ENCODE data around the gene TMEM221.

The TMEM221 gene

DNA sequence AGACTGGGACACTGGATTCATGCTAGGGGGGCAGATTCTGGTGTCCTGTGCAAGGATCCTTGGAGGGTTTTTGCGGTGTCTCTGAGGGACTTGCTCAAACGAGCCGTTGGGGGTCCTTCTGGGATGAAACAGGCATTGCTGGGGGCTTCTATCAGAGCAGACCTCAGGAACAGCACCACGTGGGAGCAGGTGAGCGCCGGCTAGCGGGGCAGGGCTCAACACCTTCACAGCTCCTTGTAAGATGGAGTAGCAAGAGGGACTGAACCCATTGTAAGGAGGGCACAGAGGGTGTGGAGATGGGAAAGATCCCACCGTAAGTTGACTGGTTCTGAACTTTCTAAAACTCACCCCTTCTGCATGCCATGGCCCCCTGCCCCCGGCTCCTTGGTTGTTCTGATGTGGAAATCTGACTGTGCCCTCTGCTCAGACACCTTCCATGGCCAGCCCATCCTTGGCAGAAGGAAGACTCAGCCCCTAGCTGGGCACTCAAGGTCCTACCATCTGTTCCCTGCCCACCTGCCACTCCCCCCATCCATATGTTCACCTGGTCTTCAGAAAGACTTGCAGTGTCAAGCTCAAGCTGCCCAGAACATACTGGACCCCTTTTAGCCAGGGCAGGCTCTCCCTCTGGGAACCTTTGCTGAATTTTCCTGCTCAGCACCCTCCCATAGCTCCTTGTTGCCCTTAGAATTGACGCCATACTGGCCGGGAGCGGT lies 23.1 kb upstream of the TMEM221 start:
- DNase-seq: no peak

DNA sequence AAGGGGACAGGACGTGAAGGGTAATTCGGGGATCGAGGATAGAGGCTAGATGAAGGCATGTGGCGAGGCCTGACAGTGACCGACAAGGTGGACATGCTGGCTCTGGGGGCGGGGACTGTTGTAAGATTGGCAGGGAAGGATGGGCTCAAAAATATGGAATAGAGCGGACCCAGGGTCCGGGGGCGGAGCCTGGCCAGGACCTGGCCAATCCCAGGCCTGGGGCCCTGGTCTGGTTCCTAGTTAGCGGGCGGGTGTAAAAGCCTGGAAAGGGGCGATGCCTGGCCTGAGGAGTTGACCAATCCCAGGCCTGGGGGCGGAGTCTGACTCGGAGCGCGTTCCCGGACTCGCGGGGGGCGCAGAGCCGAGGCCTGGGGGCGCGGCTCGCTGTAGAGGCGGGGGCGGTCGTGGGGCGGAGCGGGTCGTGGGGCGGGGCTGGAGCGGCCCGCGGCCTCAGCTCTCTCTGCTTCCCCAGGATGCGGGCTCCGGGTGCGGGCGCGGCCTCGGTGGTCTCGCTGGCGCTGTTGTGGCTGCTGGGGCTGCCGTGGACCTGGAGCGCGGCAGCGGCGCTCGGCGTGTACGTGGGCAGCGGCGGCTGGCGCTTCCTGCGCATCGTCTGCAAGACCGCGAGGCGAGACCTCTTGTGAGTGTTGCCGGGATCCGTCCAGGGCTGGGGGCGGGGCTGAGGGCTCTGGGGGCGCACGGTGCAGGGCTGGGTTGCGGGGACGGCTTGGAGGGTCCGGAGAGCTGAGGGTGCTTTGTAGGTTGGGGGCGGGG lies 21.8 kb upstream of the TMEM221 start, which contains the start of gene SLC27A1:
SLC27A1 (plus strand) TSS at position 457 of the 774 bp plus-strand sequence; CDS start at position 474, 17 bp downstream.
- peak; percentile 76 for DNase-seq

DNA sequence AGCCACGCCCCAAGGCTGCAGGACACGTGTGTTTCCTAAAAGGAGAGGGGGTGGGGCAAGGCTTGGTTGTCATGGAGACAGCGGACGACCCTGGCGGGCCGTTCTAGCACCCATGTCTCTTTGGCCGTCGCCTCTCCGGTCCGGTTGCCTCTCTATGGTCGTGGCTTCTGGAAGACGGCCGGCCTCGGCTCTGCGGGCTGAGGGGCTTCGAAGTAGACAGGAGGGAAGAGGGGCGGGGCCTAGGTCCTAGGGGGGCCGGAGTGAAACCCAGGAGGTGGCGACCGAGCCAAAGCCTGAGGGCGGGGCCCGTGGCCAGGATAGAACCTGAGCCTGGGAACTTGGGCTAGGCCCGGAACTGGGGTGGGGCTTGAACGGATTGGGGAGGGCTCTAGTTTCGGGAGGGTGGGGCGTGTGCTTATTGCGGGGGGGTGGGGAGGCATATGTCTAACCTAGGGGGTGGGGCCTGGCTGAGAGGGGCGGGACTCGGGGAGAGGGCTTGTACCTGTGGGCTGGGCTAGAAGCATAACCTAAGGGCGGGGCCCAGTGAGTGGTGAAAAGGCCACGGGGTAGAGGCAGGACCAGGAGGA lies 21.1 kb upstream of the TMEM221 start:
- no peak for DNase-seq

DNA sequence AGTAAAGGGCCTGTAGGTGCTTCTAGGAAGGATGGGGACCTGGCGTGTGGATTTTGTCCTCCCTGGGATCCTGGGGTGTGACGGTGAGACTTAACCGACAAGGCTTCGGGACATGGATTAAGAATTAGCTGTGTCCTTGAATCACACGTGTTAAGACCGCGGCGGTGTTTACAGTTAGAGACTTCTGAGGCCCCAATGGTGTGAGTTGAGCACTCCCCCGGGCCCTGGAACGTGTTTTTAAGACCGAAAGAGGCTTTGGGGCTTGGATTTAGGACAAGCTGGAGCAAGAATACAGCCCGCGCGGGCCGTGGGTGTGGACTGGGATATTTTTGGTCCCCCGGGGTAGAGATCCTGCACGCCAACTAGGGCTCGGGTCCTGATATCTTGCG lies 20.6 kb upstream of the TMEM221 start:
- no peak for DNase-seq

DNA sequence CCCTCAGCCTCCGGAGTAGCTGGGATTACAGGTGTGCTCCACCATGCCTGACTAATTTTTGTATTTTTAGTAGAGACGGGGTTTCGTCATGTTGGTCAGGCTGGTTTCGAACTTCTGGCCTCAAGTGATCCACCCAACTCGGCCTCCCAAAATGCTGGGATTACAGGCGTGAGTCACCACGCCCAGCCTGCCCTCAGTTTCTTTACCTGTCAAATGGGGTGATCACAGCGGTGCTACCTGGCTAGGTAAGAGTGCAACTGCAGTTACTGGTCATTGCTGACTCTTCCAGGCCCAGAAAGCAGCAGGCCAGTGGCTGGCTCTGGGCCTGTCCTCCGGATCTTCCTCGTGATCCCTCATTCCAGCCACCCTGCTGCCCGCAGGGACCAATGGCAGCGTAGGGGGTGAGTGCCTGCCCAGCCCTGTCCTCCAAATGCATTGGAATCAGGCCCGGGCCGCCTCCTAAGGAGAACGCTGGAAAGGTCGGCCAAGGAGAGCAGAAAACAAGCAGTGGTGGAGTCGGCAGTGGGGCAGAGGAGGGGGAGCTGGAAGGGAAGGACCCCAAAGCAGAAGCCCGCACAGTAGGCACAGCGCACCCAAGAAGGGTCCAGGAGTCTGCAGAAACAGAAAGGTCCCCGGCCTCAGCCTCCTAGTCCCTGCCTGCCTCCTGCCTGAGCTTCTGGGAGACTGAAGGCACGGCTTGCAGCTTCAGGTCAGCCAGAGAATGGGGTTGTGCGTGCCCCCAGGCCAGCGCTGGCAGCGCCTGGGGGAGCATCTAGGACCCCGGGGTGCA lies 20.0 kb upstream of the TMEM221 start:
- no peak for DNase-seq

DNA sequence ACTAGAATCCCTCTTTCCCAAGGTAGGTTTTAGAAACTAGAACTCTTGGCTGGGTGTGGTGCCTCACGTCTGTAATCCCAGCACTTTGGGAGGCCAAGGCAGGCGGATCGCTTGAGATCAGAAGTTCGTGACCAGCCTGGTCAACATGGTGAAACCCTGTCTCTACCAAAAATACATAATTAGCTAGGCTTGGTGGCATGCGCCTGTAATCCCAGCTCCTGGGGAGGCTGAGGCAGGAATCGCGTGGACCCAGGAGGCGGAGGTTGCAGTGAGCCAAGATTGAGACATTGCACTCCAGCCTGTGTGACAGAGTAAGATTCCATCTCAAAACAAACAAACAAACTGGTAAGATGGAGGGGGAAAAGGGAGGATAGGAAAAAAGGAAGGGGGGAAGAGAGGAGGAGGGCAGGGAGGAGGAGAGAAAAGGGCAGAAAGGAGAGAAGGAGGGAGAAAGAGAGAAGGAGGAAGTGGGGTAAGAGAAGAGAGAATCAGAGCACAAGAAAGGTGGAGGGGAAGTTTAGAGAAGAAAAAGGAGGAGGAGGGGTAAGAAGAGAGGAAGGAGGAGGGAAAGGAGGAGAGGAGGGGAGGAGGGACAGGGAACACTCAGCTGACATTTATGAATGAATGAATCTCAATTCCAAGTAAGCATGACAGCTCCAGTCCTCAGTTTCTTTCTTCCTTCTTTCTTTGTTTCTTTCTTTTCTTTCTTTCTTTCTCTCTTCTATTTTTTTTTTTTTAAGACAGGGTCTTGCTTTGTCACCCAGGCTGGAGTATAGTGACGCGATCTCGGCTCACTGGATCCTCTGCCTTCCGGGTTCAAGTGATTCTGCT lies 19.2 kb upstream of the TMEM221 start:
- DNase-seq: no peak

DNA sequence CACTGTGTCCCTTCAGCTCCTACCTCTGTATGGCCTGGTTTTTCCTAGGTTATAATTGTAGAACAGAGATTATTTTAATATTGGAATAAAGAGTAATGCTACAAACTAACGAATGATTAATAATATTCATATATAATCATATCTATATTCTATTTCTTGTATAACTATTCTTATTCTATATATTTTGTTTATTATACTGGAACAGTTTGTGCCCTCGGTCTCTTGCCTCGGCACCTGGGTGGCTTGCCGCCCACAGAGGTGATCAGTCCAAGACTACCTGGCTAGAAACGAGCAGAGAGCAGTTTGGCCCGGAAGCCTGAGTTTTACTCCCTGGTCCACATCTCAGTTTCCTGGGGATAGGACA lies 18.0 kb upstream of the TMEM221 start:
- DNase-seq: no peak

DNA sequence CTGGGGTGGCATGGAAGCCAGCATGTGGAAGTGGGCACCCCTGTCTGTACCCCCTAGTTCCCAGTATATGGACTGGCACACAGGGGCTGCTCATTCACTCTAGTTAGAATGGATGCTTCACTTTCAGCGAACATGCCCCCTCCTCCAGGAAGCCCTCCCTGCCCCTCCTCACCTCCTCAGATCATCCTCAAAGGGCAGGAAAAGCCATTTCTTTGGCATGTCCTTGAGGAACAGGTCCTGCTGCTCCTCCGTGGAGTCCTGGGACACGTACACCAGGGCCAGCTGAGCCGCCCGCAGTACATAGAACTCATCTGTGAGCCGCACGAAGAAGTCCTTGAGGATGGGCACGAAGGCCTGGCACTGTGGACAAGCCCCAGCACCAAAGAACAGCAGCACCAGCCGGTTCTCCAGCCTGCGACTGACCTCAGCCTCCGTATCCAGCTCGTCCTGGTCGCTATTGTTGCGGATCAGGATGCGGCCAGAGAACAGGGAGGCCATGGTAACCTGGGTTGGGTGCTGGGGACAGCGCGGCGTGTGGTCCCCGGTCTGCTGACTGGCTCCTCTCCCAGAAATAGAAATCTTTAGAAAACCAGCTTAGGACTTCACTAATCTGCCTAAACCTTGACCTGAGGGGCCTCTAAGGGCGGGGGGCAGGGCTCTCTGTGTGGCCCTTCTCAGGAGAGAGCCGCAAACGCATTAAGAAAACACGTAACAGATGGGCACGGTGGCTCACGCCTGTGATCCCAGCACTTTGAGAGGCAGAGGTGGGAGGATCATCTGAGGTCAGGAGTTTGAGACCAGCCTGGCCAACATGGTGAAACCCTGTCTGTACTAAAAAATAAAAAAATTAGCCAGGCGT lies 12.1 kb upstream of the TMEM221 start, which contains the start of gene NXNL1:
NXNL1 (minus strand) TSS at position 555 of the 859 bp plus-strand sequence; CDS start at position 498, 57 bp downstream.
- DNase-seq: no peak

DNA sequence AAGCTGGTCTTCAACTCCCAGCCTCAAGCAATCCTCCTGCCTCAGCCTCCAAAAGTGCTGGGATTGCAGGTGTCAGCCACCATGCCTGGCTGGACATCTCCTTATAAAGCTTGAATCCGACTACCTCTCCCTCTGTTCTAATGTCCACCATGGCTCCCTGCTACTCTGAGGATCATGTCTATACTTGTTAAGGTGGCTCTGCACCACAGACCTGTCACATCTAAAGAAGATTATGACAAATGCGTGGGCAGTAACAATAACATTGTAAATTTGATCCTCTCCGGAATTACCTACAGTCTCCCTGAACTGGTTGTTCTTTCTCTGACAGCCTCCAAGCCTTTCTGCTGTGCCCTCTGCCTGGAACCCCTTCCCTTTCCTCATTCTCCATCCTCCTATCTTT lies 10.5 kb upstream of the TMEM221 start:
- DNase-seq: no peak

DNA sequence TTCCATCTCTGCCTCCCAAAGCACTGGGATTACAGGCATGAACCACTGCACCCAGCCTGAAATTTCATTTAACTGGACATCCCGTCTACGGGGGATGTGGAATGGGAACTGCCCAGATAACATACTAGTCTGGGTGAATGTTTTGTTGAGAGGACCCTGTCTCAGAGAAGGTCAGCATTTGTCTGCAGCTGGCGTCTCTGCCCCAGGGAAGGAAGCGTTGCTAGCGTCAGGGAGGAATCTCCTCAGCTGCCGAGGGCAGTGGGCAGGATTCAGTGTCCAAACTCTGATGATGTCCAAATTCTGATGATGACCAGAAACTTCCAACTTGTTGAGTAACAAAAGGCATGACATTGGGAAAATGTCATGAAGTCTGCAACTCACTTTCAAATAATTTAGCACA lies 9.1 kb upstream of the TMEM221 start:
- no peak for DNase-seq

DNA sequence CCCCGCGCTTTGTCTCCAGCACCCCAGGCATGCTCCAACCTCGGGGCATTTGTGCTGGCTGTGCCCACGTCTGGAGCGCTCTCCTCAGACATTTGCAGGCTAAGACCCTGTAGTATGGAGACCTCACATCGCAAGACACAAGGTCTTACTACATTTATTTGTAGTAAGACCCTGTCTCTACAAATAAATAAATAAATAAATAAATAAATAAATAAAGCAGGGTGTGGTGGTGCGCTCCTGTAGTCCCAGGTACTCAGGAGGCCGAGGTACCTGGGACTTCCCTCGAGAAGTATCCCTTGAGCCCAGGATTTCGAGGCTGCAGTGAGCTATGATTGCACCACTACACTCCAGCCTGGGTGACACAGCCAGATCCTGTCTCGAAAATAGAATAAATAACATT lies 7.7 kb upstream of the TMEM221 start:
- DNase-seq: no peak

DNA sequence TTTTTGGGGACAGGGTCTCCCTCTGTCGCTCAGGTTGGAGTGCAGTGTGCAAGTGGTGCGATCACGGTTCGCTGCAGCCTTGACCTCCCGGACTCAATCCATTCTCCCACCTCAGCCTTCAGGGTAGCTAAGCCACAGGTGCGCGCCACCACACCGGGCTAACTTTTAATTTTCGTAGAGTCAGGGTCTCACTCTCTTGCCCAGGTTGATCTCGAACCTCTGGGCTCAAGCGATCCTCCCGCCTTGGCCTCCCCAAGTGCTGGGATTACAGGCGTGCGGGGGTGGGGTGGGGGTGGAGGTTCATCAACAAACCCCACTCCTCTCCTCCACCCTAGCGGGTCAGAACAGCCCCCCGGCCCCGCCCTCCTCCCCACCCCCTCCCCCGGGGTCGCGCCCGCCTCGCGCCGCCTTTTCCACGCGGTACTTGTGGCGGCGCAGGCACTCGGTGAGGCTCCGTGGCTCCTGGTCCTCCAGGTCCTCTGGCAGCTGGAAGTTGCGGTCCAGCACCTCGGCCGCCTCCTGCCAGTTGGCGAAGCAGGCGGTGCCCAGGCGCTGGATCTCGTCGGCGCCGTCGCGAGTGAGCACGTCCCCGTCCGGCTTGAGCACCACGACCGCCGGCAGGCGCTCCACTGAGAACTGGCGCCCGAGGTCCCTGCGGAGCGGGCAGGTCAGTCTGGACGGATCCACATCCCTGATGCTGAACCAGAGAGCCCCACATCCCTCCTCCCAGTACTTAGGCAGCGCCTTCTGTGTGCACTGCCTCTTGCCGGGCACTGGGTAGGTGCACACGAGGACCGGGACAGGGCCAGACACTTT lies 7.0 kb upstream of the TMEM221 start:
- DNase-seq: no peak

DNA sequence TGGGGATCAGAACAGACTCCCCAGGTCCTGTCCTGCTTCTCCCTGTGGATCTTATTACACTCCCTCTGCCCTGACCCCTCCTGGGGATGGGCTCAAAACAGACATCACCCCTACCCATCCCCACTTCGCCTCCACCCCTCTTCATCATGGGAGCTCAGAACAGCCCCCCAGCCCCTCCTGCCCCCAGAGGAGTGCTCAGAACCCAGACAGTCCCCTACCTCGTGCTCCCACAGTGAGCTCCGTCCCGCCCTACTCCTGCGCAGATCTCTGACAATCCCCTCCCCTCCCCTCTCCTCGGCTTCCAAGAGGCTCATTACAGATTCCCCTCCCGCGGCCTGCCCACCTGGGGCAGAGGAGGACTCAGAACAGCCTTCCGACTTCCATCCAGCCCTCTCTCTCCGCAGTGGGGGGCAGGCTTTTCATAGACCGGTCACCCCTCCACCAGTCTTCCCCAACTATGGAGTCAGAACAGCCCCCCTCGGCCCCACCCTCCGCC lies 6.2 kb upstream of the TMEM221 start:
- no peak for DNase-seq

DNA sequence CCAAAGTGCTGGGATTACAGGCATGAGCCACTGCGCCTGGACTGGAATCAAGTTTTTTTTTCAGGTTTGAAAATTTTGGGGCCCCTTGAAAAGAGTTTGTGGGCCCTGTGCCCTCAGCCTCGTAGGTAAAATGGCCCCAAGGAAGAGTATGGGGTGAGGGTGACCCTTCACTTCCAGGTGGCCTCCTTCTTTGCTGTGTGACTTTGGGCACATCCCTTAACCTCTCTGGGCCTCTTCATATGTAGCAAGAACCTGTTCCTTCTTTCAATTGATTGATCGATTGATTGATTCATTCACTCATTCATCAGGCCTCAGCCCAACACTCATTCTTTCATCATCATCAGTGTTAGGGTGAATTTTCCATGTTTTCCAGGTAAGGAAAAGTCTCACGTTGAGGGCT lies 3.4 kb upstream of the TMEM221 start:
- no peak for DNase-seq

DNA sequence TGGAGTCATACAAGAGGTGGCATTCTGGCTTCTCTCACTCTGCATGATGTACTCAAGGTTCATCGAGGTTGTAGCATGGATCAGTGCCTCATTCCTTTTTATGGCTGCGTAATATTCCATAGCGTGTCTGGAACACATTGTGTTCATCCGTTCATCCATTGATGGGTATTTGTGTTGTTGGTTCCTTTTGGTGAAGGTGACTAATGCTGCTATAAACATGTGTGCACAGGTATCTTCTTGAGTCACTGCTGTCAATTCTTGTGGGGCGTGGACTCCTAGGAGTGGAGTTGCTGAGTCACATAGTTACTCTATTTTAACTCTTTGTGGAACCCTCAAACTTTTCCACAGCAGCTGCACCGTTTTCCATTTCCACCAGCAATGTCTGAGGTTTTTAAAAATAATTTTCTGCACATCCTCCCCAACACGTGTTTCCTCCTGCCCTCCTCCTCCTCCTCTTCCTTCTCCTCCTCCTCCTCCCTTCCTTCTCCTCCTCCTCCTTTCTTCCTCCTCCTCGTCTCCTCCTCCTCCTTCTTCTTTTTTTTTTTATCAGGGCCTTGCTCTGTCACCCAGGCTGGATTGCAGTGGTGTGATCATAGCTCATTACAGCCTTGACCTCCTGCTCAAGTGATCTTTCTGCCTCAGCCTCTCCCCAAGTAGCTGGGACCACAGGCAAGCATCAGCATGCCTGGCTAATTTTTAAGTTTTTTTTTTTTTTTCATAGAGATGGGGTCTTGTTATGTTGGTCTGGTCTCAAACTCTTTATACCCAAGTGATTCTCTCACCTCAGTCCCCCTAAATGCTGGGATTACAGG lies 2.0 kb upstream of the TMEM221 start:
- no peak for DNase-seq

DNA sequence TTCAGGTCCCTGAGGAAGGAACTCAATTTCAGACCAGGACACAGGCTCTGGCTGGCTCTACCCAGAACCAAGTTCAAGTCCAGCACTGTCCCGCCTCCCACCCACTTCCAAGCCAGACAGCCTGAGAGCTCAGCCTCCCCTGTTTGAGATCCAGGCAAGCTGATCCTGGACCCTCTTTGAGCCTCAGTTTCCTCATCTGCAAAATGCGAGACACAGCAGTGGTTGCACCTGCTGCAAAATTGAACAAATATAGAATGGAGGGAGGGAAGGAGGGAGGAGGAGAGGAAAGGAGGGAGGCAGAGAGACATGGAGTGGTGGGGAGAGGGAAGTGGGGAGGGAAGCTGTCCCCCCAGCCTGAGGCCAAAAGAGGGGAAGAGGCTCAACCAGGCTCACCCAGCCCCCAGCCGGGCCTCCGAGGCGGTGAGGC lies 751 bp downstream of the TMEM221 start:
- DNase-seq: no peak

DNA sequence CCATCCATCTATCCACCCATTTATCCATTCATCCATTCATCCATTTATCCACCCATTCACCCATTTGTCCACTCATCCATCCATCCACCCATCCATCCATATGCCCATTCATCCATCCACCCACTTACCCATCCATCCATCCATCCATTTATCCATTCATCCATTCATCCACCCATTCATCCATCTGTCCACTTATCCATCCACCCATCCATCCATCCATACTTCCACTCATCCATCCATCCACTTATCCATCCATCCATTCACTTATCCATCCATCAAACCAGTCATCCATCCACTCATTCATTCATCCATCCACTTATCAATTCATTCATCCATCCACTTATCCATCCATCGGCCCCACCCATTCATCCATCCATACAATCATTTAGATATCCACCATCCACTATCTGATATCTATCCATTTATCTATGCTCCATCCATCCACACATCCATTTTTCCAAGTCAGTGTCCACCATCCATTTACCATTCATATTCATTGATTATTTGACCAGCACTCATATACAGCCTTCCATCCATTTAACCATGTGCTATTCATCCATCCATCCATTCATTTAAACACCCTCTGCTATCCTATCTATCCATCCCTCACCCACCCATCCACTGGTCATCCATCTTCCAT lies 2.8 kb downstream of the TMEM221 start:
- no peak for DNase-seq

DNA sequence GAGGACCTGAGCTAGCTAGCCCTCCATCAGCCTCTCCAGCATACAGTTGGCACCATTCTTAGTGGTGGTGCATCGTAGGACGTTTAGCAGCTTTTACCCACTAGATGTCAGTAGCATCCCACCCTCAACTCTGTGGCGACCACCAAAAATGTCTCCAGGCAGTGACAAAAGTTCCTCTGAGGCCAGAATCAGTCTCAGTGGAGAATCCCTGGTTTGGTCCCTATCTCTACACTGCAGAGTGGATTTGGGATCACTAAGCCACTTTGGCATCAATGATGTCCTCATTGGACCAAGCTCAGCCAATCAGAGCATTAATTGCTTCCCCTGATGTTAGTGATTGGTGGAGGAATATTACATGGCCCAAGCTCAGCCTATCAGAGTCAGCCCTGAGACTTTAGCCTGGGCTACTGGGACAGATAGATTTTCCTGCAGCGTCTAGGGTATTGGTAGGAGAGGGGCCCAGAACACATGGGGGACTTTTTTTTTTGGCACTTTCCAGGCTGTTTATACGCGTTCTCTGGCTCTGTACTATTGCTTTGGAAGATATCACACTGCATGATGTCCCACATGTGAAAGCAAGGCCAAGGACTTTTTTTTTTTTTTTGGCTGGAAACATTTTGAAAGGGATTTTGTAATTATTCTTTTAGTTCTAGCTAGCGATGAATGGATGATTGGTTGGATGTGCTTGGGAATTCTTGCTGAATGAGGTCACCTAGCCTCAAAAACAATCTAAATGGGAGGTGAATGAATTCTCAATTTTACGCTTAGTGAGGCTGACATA lies 7.0 kb downstream of the TMEM221 start:
- DNase-seq: no peak

Measured in NCI-H2107 (cell line).